Measurements from ENCODE around the gene COQ9.

COQ9 gene

DNA sequence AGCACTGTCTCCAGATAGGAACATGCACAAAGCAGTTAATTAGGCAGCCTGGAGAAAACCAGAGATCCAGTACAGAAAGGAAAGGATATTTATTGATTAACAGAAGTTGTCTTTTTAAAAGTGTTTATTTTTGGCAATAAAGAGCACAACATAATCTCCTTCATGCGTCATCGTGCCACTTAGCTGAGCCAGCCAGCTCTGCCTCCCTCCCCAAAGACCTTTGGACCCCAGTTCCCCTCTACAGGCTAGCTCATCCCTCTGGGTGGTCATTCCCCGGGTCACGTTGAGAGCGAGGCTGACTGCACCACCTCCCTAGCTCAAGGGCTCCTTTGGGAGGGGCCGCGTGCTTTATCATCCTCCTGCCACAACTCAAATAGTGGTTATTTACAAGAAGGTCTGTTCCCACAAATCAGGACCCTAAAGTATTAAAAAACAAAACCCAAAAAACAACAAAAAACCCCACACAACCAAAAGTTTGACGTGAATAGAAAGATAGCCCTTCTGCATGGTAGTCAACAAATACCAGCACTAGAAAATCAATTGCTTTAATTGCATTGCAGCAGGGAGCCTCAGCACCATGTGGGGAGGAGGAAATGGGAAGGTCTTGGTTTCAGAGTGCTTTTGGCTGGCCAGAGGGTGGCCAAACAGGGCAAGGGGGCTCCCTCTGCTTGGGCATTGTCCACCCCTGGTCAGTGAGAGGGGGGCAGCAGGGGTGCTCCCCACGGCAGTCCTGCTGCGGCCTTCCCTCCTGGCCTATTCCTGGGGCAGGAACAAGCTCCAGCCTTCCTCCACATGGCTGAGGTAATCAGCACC is 24.8 kb downstream of the COQ9 start:
- no peak for DNase-seq (ENCODE audit: low read depth in 4 of 4, low spot score in 1 of 4)

- DNase-seq (ENCODE audit: low read depth in 4 of 4, low spot score in 1 of 4), result no peak
These were observed 25.4 kb downstream of the COQ9 start for GRCh38 chr16:57472665-57473060.

- no peak for DNase-seq (ENCODE audit: low read depth in 4 of 4, low spot score in 1 of 4)
These were observed 26.0 kb downstream of the COQ9 start for GRCh38 chr16:57473176-57473840.

- DNase-seq (ENCODE audit: low read depth in 4 of 4, low spot score in 1 of 4), result no peak
These were observed 26.6 kb downstream of the COQ9 start for GRCh38 chr16:57473906-57474305.

DNA sequence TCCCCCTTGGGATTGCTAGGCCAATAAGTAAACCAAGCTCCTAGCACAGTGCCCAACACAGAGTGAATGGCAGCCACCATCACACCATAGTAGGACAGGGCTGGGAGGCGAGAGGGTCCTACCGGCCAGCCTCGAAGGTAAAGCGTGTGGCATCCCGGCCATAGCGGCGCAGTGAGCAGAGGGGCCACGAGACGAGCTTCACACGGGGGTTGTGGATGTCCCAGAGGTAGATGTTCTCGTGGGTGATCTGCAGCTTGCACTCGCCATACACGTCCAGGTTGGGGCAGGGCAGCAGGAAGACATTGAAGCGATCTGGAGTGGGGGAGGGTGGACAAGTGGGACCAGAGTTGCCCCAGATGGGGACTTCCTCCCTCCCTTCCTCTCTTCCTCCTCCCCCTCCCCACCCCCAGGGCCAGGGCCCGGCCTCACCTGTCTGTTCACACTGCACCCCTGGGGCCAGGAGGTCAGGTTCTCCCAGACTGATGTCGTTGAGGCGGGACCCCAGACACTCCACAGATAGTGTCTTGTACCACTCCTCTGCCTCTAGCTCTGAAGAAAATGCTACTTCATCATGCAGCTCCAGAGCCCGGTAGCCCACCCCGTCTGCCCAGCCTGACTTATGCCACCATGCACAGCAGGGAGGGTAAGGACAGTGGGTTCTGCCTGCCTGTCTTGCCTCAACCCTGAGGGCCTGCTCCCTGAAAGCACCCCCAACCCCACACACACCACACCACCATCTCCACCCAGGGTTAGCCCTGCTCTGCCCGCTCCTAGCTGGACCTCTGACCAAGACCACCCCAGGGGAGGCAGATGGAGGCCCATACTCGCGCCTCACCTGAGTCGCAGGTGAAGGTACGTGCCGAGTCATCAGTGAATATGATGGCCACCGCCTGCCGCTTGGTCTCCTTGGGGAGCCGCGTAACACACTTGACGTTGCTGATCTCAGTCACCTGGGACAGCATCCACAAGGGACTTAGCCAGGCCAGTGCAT is 27.7 kb downstream of the COQ9 start:
- no peak for DNase-seq (ENCODE audit: low read depth in 4 of 4, low spot score in 1 of 4)

DNA sequence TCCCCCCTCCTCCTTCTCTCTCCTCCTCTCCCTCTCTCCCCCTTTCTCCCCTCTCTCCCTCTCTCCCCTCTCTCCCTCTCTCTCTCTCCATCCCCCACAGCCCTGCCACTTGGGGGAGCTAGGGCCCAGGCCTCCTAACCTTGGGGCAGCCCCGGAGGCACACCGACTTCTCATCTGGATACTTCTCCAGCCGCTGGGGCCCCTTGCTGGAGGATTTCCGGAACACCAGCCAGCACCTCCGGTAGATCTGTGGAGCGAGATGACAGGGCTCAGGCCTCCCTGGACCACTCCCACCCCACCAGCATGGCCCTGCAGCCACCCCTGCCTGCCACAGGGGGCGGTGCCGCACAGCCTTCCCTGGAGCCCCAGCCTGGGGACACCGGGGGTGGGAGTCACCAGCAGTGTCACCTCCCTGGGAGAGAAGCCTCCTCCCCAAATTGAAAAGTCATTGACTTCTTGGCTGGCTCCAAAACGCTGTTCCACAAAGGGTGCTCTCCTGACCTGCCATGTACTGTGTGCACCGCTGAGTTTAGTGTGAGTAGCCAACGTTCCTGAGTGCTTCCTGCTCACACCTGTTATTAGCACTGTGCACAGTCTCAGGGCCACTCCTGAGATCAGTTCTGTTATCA is 28.5 kb downstream of the COQ9 start:
- DNase-seq (ENCODE audit: low read depth in 4 of 4, low spot score in 1 of 4), result peak in 3 of 4 experiments; percentile 60 to 80 (median 72)

- no peak for DNase-seq (ENCODE audit: low read depth in 4 of 4, low spot score in 1 of 4)
These were observed 29.5 kb downstream of the COQ9 start for GRCh38 chr16:57476546-57477410.

- no peak for DNase-seq (ENCODE audit: low read depth in 4 of 4, low spot score in 1 of 4)
These were observed 30.4 kb downstream of the COQ9 start for GRCh38 chr16:57477531-57478202.

- DNase-seq (ENCODE audit: low read depth in 4 of 4, low spot score in 1 of 4), result no peak
These were observed 31.3 kb downstream of the COQ9 start for GRCh38 chr16:57478396-57479204.

- DNase-seq (ENCODE audit: low read depth in 4 of 4, low spot score in 1 of 4), result no peak
These were observed 32.1 kb downstream of the COQ9 start for GRCh38 chr16:57479205-57479975.

- DNase-seq (ENCODE audit: low read depth in 4 of 4, low spot score in 1 of 4), result no peak
These were observed 32.9 kb downstream of the COQ9 start for GRCh38 chr16:57479976-57480753.

GRCh38 chr16:57480754-57481230 is 33.5 kb downstream of the COQ9 start:
- no peak for DNase-seq (ENCODE audit: low read depth in 4 of 4, low spot score in 1 of 4)

DNA sequence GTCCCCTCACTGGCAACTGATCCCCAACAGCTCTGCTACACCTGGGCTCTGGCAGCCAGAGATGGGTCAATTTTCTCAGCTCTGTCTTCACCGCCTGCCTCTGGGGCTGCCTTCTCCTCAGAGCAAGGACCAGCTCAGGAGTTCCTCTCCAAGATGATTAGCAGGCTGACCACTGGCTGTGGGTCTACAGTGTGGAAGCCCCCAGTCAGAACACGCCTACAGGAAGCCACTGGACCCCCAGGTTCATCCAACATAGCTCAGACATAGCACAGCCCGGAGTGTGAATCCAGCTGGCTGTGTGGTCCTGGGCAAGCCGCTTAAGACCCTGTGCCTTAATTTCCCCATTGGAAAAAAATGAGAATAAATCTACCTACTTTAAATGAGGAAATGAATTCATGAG is 34.1 kb downstream of the COQ9 start:
- no peak for DNase-seq (ENCODE audit: low read depth in 4 of 4, low spot score in 1 of 4)

DNA sequence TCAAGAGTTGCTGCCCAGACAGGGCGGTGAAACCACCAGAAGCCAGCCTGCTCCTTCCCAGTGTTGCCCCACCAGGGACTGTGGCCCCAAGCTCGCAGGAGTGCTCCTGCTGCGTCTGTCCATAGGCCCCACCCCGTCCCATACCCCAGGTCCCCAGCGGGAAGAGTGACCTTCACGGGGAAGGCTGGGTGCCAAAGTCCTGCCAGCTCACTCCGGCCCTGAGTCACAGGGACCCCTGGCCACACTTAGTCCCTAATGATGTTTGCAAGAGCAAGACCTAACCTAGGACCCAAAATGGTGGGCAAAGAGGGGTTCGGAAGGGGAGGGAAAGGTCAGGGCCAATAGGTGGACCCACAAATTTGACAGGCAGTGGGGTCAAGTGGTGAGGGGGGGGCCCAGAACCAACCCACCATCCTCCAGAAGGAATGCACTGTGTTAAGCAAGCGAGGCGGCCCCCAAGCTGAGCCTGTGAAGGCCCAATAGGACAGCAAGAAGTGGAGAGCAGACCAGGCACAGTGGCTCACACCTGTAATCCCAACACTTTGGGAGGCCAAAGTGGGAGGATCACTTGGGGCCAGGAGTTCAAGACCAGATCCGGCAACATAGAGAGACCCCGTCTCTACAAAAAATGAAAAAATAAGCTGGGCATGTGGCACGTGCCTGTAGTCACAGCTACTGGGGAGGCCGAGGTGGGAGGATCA is 35.7 kb downstream of the COQ9 start:
- no peak for DNase-seq (ENCODE audit: low read depth in 4 of 4, low spot score in 1 of 4)

GRCh38 chr16:57483725-57484514 is 36.6 kb downstream of the COQ9 start:
- no peak for DNase-seq (ENCODE audit: low read depth in 4 of 4, low spot score in 1 of 4)
